Neural cell (in vitro differentiated cells): ENCODE results near the gene LCE1E. TPM values are rescaled to one million over a fixed set of nuclear protein-coding genes. Genes with fewer than 3 reads are reported as not detected.

ENCODE experiments used
- H2AFZ ChIP-seq: fragments of 200-600, 300-800 bp; sonication (generic), shearing (Covaris generic); 2 replicates; pipeline ENCODE4 v1.6.0; 2014; ENCODE audit warnings: low read depth, mild to moderate bottlenecking, antibody characterized with exemption, low read length, moderate library complexity
- H3F3A ChIP-seq: fragments of 200-600 bp; shearing (Covaris generic); 2 replicates; pipeline ENCODE4 v1.6.1; 2016; ENCODE audit warnings: mild to moderate bottlenecking, moderate library complexity, mixed read lengths, antibody characterized with exemption, low read length; ENCODE audit not compliant: insufficient read depth, poor library complexity, severe bottlenecking
- H3K27ac ChIP-seq: fragments of 200-600, 300-800 bp; sonication (generic), shearing (Covaris generic); 2 replicates; pipeline ENCODE4 v1.5.1; 2014; ENCODE audit warnings: mild to moderate bottlenecking, low read length, moderate library complexity
- H3K27me3 ChIP-seq: fragments of 300-800, 200-600 bp; sonication (generic), shearing (Covaris generic); 2 replicates; pipeline ENCODE4 v1.6.0; 2014; ENCODE audit warnings: mild to moderate bottlenecking, low read depth, low read length, moderate library complexity; ENCODE audit not compliant: insufficient read depth
- H3K36me3 ChIP-seq: fragments of 300-800, 200-600 bp; sonication (generic), shearing (Covaris generic); 2 replicates; pipeline ENCODE4 v1.5.1; 2014; ENCODE audit warnings: mild to moderate bottlenecking, antibody characterized with exemption, low read length, moderate library complexity; ENCODE audit not compliant: insufficient read depth
- H3K4me2 ChIP-seq: fragments of 300-800, 200-600 bp; sonication (generic), shearing (Covaris generic); 2 replicates; pipeline ENCODE4 v1.6.0; 2014; ENCODE audit warnings: mild to moderate bottlenecking, low read length
- H3K4me3 ChIP-seq: fragments of 300-800, 200-600 bp; sonication (generic), shearing (Covaris generic); 2 replicates; pipeline ENCODE4 v1.5.1; 2014; ENCODE audit warnings: mild to moderate bottlenecking, low read length, moderate library complexity
- H3K79me2 ChIP-seq: fragments of 200-600 bp; shearing (Covaris generic); replicated peaks from 2 replicates; pipeline ENCODE4 v1.6.0; 2014; ENCODE audit warnings: mild to moderate bottlenecking, low read length, moderate library complexity; ENCODE audit not compliant: insufficient read depth
- H3K9ac ChIP-seq: fragments of 300-800, 200-600 bp; sonication (generic), shearing (Covaris generic); 2 replicates; pipeline ENCODE4 v1.6.1; 2016; ENCODE audit warnings: mild to moderate bottlenecking, low read length, mixed read lengths
- H3K9me2 ChIP-seq: fragments of 200-600 bp; shearing (Covaris generic); 2 replicates; pipeline ENCODE4 v1.6.1; 2016; ENCODE audit warnings: mild to moderate bottlenecking, low read length, mixed read lengths; ENCODE audit not compliant: insufficient read depth
- H3K9me3 ChIP-seq: fragments of 200-600, 300-800 bp; sonication (generic), shearing (Covaris generic); 2 replicates; pipeline ENCODE4 v1.6.1; 2016; ENCODE audit warnings: mild to moderate bottlenecking, mixed run types, low read length, moderate library complexity, mixed read lengths
- H4K20me1 ChIP-seq: fragments of 200-600 bp; shearing (Covaris generic); 2 replicates; pipeline ENCODE4 v1.6.1; 2016; ENCODE audit warnings: mild to moderate bottlenecking, mixed run types; ENCODE audit not compliant: insufficient read depth
- EP300 ChIP-seq: fragments of 450-650 bp; conservative IDR thresholded peaks from 2 replicates; pipeline ENCODE4 v1.6.1; 2014; ENCODE audit warnings: antibody characterized with exemption, mild to moderate bottlenecking, moderate library complexity; ENCODE audit not compliant: poor library complexity, severe bottlenecking
- EZH2 ChIP-seq: fragments of 200-600, 300-800 bp; shearing (Covaris generic), sonication (generic); IDR thresholded peaks from 2 replicates; pipeline ENCODE4 v1.6.1; 2014; ENCODE audit warnings: antibody characterized with exemption, low read length, borderline replicate concordance, mild to moderate bottlenecking; ENCODE audit not compliant: insufficient read depth, poor library complexity, severe bottlenecking
- MXI1 ChIP-seq: fragments of 450-650 bp; conservative IDR thresholded peaks from 2 replicates; pipeline ENCODE4 v1.6.1; 2014; ENCODE audit warnings: antibody characterized with exemption, mild to moderate bottlenecking; ENCODE audit not compliant: poor library complexity, severe bottlenecking
- POLR2AphosphoS5 ChIP-seq: IDR thresholded peaks from 2 replicates; pipeline ENCODE4 v1.6.1; 2012
- RAD21 ChIP-seq: fragments of 450-650 bp; conservative IDR thresholded peaks from 2 replicates; pipeline ENCODE4 v1.6.1; 2014; ENCODE audit warnings: antibody characterized with exemption, mild to moderate bottlenecking, moderate library complexity
- SMC3 ChIP-seq: fragments of 450-650 bp; conservative IDR thresholded peaks from 2 replicates; pipeline ENCODE4 v1.6.1; 2014; ENCODE audit warnings: antibody characterized with exemption, mild to moderate bottlenecking, moderate library complexity; ENCODE audit not compliant: poor library complexity
- TAF1 ChIP-seq: IDR thresholded peaks from 2 replicates; pipeline ENCODE4 v1.6.1; 2012; ENCODE audit warnings: low read depth
- polyA plus RNA-seq: library from polyadenylated mRNA; depleted of rRNA; stranded (reverse); fragments of >200 nt; gene quantifications from 2 replicates; pipeline ENCODE4 v1.2.3, GENCODE V29; 2014
- TF ChIP-seq, protein P1 (sequence below): fragments of 450-650 bp; IDR thresholded peaks from 2 replicates; pipeline ENCODE4 v1.5.1; 2014; ENCODE audit warnings: antibody characterized with exemption, mild to moderate bottlenecking, moderate library complexity; ENCODE audit not compliant: poor library complexity, severe bottlenecking
- TF ChIP-seq, protein P2 (sequence below): IDR thresholded peaks from 2 replicates; pipeline ENCODE4 v1.6.1; 2012; ENCODE audit warnings: borderline replicate concordance

The LCE1E gene
- polyA plus RNA-seq, 1 donor from 2014 or later = not detected

DNA sequence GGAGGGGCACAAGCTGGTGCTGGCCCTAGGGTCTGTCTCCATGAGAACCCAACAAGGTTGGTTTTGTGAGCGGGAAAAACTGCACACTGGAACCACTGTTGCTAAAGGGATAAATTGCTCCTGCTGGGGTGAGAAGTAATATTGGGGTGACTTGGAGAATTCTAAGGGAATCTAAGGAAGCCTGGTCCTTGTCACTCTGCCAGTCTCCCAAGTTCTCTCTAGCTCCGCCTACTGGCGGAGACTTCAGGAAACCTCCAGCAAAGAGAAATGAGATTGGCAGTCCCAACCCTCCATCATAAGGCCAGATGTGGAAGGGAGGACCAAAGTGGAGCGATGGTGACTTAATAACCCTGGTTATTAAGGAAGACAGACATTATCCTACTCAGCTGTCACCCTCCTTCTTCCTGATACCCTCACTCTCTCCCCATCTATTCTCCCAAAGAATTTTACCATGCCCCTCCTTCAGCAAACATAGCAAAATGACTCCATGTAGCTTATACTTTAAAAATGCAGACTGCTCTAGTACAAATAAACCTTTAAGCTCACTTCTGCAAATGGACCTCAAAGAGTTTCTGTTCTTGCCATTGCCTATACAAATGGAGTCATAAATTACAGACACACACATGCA, 8.4 kb upstream of the LCE1E start:
- no peak overlapping the region for H3K4me3 ChIP-seq
- H3K27me3 ChIP-seq = no peaks in the 10 kb centered on the region
- no peak overlapping the region for H3K4me2 ChIP-seq
- no peaks in the 10 kb centered on the region for H4K20me1 ChIP-seq
- no peaks in the 10 kb centered on the region for H3K36me3 ChIP-seq
- no peak overlapping the region for H3K9ac ChIP-seq
- no peaks in the 10 kb centered on the region for H3K79me2 ChIP-seq
- no peak overlapping the region for H3K27ac ChIP-seq
- no peak for TF ChIP-seq POLR2AphosphoS5
- TF ChIP-seq, protein P1, sequence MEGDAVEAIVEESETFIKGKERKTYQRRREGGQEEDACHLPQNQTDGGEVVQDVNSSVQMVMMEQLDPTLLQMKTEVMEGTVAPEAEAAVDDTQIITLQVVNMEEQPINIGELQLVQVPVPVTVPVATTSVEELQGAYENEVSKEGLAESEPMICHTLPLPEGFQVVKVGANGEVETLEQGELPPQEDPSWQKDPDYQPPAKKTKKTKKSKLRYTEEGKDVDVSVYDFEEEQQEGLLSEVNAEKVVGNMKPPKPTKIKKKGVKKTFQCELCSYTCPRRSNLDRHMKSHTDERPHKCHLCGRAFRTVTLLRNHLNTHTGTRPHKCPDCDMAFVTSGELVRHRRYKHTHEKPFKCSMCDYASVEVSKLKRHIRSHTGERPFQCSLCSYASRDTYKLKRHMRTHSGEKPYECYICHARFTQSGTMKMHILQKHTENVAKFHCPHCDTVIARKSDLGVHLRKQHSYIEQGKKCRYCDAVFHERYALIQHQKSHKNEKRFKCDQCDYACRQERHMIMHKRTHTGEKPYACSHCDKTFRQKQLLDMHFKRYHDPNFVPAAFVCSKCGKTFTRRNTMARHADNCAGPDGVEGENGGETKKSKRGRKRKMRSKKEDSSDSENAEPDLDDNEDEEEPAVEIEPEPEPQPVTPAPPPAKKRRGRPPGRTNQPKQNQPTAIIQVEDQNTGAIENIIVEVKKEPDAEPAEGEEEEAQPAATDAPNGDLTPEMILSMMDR = no peak
- no peak for TF ChIP-seq SMC3
- TF ChIP-seq TAF1 = no peak
- no peak for TF ChIP-seq EZH2
- TF ChIP-seq, protein P2, sequence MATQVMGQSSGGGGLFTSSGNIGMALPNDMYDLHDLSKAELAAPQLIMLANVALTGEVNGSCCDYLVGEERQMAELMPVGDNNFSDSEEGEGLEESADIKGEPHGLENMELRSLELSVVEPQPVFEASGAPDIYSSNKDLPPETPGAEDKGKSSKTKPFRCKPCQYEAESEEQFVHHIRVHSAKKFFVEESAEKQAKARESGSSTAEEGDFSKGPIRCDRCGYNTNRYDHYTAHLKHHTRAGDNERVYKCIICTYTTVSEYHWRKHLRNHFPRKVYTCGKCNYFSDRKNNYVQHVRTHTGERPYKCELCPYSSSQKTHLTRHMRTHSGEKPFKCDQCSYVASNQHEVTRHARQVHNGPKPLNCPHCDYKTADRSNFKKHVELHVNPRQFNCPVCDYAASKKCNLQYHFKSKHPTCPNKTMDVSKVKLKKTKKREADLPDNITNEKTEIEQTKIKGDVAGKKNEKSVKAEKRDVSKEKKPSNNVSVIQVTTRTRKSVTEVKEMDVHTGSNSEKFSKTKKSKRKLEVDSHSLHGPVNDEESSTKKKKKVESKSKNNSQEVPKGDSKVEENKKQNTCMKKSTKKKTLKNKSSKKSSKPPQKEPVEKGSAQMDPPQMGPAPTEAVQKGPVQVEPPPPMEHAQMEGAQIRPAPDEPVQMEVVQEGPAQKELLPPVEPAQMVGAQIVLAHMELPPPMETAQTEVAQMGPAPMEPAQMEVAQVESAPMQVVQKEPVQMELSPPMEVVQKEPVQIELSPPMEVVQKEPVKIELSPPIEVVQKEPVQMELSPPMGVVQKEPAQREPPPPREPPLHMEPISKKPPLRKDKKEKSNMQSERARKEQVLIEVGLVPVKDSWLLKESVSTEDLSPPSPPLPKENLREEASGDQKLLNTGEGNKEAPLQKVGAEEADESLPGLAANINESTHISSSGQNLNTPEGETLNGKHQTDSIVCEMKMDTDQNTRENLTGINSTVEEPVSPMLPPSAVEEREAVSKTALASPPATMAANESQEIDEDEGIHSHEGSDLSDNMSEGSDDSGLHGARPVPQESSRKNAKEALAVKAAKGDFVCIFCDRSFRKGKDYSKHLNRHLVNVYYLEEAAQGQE = no peak
- TF ChIP-seq EP300 = no peak
- TF ChIP-seq RAD21 = no peak
- TF ChIP-seq MXI1 = no peak
- H3F3A ChIP-seq = no peaks in the 10 kb centered on the region
- H3K9me2 ChIP-seq = no peaks in the 10 kb centered on the region
- H3K9me3 ChIP-seq = no peaks in the 10 kb centered on the region
- H2AFZ ChIP-seq = no peak overlapping the region

DNA sequence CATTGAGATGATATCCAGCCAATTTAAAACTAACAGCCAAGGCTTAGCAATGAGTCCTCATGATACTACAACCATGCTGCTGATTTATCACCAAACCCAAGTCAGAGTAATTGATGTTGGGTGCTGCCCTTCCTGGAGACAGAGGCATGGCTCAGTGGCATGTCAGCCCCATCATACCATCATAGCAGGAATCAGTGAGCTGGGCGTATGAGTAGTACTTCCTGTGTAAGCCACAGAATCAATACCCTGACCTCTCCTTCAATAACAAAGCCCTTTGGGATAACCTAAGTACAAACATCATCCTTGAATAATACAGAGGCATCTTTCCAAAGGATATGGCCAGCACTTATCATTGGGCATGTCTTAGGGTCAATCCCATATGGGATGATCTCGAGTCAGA, 3.0 kb upstream of the LCE1E start:
- H4K20me1 ChIP-seq = no peaks in the 10 kb centered on the region
- TF ChIP-seq POLR2AphosphoS5 (no peak), RAD21 (no peak), MXI1 (no peak), SMC3 (no peak), TAF1 (no peak), EZH2 (no peak), EP300 (no peak)
- TF ChIP-seq, protein P2 = no peak
- TF ChIP-seq, protein P1 = no peak
- no peaks in the 10 kb centered on the region for H3F3A ChIP-seq
- H3K4me2 ChIP-seq = no peak overlapping the region
- no peak overlapping the region for H3K27ac ChIP-seq
- H2AFZ ChIP-seq = no peak overlapping the region
- H3K9me3 ChIP-seq = no peaks in the 10 kb centered on the region
- H3K9me2 ChIP-seq = no peaks in the 10 kb centered on the region
- H3K79me2 ChIP-seq = no peaks in the 10 kb centered on the region
- H3K9ac ChIP-seq = no peak overlapping the region
- H3K36me3 ChIP-seq = no peaks in the 10 kb centered on the region
- no peak overlapping the region for H3K4me3 ChIP-seq
- no peaks in the 10 kb centered on the region for H3K27me3 ChIP-seq
